Bronchial epithelial cell (primary cell): Measurements from ENCODE around the gene FAM171A1. TPM values are rescaled to one million over a fixed set of nuclear protein-coding genes. Genes with fewer than 3 reads are reported as not detected.

Experiments
- DNase-seq: peaks from one replicate; pipeline ENCODE4 v3.0.0-alpha.2; 2010; ENCODE audit warnings: low read depth
- FAIRE-seq: peaks from 2 replicates; lab custom pipeline; 2011; peaks lifted over from hg19 to GRCh38; lab: Jason Lieb, UNC
- H3K27me3 ChIP-seq: 2 replicates; pipeline ENCODE4 v1.5.1; 2011; ENCODE audit warnings: low read length; ENCODE audit not compliant: control insufficient read depth, insufficient read depth
- H3K36me3 ChIP-seq: 2 replicates; pipeline ENCODE4 v1.5.1; 2011; ENCODE audit warnings: low read length; ENCODE audit not compliant: control insufficient read depth, insufficient read depth
- H3K4me3 ChIP-seq: 2 replicates; pipeline ENCODE4 v1.5.1; 2011; ENCODE audit warnings: mild to moderate bottlenecking, low read depth, low read length, control low read depth
- CTCF ChIP-seq: IDR thresholded peaks from 2 replicates; pipeline ENCODE4 v1.5.1; 2011; ENCODE audit warnings: mild to moderate bottlenecking, moderate library complexity, low read length, control low read depth, inconsistent platforms; ENCODE audit not compliant: insufficient read depth, severe bottlenecking
- total RNA-seq: library from RNA; depleted of rRNA; stranded (reverse); fragments of >200 nt; gene quantifications from 2 replicates; pipeline ENCODE4 v1.2.1, GENCODE V29; 2014

Gene FAM171A1
- total RNA-seq, 1 donor from 2014 or later = 2.6 TPM

- TF ChIP-seq CTCF = no peak
- DNase-seq = no peak
- no peaks in the 10 kb centered on the region for H3K27me3 ChIP-seq
- H3K4me3 ChIP-seq = no peak overlapping the region
- FAIRE-seq = no peak
- H3K36me3 ChIP-seq = no peaks in the 10 kb centered on the region
Measured at GRCh38 chr10:15316145-15316544, 54.9 kb downstream of the FAM171A1 start.

DNA sequence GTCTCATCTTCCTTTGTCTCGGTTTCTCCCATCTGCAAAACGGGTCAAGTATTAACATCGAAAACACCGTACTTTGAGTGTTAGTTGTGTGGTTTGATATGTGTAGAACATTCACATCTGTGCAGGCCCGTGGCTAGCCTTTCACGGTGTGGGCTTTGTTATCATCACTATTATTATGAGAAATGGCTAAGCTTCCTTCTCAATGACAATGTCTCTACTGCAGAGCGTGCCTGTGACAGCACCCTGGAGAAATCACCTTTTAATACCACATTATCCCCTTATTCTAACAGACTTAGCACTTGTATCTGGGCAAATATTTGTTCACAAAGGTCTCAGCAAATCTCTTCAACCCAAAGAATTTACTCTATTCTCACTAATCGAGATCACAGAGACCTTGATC lies 55.8 kb downstream of the FAM171A1 start:
- no peak for FAIRE-seq

GRCh38 chr10:15314482-15315045 lies 56.5 kb downstream of the FAM171A1 start:
- Histone ChIP-seq H3K4me3 (no peak overlapping the region), H3K27me3 (no peaks in the 10 kb centered on the region), H3K36me3 (no peaks in the 10 kb centered on the region)
- DNase-seq (no peak), FAIRE-seq (no peak)
- no peak for TF ChIP-seq CTCF

More for the DNA sequence above, 55.8 kb downstream of the FAM171A1 start:
- no peak overlapping the region for H3K4me3 ChIP-seq
- no peaks in the 10 kb centered on the region for H3K27me3 ChIP-seq
- H3K36me3 ChIP-seq = no peaks in the 10 kb centered on the region
- TF ChIP-seq CTCF = no peak
- DNase-seq = no peak

DNA sequence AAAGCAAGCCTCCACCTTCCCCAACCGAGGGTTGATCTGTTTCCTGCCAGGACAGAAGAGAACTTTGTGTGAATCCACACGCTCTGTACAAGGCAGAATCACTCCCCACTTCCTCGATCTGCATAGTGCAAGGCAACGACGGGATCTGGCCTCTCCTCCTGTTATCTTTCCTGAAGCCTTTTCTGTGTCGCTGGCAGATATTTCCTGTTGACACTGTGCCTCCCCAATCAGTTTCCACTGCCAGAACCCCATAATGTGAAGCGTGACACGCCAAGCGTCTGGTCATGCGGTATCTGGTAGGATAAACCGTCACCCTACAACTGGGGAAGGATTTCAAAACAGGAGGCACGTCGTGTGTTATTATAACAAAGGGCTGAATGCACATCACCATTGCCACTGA lies 57.2 kb downstream of the FAM171A1 start:
- FAIRE-seq (no peak), DNase-seq (no peak)
- no peak for TF ChIP-seq CTCF
- Histone ChIP-seq H3K27me3 (no peaks in the 10 kb centered on the region), H3K36me3 (no peaks in the 10 kb centered on the region), H3K4me3 (no peak overlapping the region)

GRCh38 chr10:15313047-15313446 lies 58.0 kb downstream of the FAM171A1 start:
- H3K27me3 ChIP-seq = no peaks in the 10 kb centered on the region
- no peak for FAIRE-seq
- H3K4me3 ChIP-seq = no peak overlapping the region
- no peak for TF ChIP-seq CTCF
- no peaks in the 10 kb centered on the region for H3K36me3 ChIP-seq
- DNase-seq = no peak
